ENCODE measurements around the gene ZNF500. TPM values are rescaled to one million over a fixed set of nuclear protein-coding genes. Genes with fewer than 3 reads are reported as not detected.
A peak's percentile ranks its signal among the peaks of the same experiment; 100 is the strongest.

ZNF500 gene
- total and polyA plus RNA-seq, 8 donors: 0.45 to 19.3 (median 4.5) TPM

DNA sequence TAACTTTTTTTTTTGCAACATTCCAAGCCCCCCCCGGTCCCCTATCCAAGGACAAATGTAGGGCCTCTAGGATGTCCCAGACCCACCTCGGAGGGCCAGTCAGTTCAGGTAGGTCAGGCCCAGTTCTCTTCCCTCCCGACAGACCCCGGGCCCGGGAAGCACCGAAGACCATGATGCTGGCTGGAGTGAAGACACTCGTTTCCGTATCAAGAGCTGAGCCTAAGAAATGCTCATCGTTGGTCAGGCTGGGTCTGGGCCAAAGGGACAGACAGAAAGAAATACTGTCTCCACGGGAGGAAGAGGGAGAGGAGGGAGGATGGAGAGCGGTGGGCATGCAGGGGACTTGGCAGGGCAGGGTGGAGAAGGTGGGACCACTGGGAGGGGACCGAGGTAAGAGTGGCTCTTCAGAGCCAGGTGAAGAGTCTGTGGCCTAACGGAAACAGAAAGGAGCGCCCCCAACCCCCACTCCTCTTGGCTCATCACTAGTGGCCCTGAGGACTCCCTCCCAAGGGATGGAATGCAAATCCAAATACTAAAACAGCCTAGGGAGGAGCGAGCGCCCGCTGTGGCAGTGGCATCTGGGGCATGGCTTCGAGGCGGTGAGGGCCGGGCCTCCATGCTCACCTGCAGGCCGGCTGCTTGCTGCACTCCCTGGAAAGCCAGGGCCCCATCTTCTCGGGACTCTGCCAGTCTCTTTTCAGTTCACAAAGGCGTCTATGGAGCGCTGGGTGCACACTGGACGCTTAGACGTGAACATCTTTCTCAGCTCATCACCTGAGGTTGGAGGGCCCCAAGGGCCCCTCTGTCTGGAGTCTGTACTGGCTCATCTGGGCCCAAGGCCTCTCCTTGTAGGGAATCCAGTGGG is 37.2 kb upstream of the ZNF500 start:
- peak overlapping the region in 3 of 5 donors; percentile 35 to 94 (median 44) for H3K27ac ChIP-seq
- peaks cover 33 to 64% (median 59%) of the 10 kb centered on the region in 4 donors for H3K36me3 ChIP-seq
- 76 to 86% (median 78%) methylated on average over 22 to 26 of the region's 26 CpGs for WGBS, 5 donors
- intact Hi-C loops (cut with DNase I; ENCODE audit: low total_unique reads): no loop called here
- TF ChIP-seq, protein P1, sequence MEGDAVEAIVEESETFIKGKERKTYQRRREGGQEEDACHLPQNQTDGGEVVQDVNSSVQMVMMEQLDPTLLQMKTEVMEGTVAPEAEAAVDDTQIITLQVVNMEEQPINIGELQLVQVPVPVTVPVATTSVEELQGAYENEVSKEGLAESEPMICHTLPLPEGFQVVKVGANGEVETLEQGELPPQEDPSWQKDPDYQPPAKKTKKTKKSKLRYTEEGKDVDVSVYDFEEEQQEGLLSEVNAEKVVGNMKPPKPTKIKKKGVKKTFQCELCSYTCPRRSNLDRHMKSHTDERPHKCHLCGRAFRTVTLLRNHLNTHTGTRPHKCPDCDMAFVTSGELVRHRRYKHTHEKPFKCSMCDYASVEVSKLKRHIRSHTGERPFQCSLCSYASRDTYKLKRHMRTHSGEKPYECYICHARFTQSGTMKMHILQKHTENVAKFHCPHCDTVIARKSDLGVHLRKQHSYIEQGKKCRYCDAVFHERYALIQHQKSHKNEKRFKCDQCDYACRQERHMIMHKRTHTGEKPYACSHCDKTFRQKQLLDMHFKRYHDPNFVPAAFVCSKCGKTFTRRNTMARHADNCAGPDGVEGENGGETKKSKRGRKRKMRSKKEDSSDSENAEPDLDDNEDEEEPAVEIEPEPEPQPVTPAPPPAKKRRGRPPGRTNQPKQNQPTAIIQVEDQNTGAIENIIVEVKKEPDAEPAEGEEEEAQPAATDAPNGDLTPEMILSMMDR (IDR thresholded peaks at IDR 0.05): no peak
- TF ChIP-seq POLR2A (IDR thresholded peaks at IDR 0.05) (no peak), EP300 (IDR thresholded peaks at IDR 0.05) (no peak), POLR2AphosphoS5 (IDR thresholded peaks at IDR 0.05) (no peak)
- no peak overlapping the region for H3K4me3 ChIP-seq
- H3K9me3 ChIP-seq: no peaks in the 10 kb centered on the region
- H3K27me3 ChIP-seq: no peaks in the 10 kb centered on the region
- DNase-seq: no peak
- peaks cover 33 to 54% (median 45%) of the 10 kb centered on the region in 4 donors for H3K4me1 ChIP-seq

DNA sequence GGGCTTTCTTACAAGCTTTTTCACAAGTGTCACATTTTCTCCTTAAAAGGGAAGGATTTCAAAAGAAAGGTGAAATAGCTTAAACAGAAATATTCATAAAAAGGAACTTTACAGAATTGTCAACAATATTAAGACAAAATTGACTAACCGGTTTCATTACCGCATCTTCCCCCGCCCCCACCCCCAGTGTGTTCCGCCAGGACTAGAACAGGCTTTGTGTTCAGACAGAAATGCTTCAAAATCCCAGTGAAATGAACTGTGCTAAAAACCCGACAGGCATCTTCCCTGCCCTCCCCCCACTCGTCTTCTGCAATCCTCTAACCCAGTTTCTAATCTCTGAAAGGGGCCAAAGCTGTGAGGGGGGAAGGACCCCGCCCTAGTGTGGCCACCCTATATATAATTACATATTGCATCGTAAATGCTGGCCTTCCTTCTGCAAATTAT is 36.5 kb upstream of the ZNF500 start:
- 38 to 46% (median 41%) methylated on average over 8 of the region's 8 CpGs for WGBS, 5 donors
- intact Hi-C loops (cut with DNase I; ENCODE audit: low total_unique reads): no loop called here
- H3K27me3 ChIP-seq: no peaks in the 10 kb centered on the region
- no peak for DNase-seq
- H3K27ac ChIP-seq: peak overlapping the region in 4 of 5 donors; percentile 86 to 94 (median 92)
- TF ChIP-seq, protein P1 (IDR thresholded peaks at IDR 0.05): no peak
- no peak for TF ChIP-seq POLR2AphosphoS5 (IDR thresholded peaks at IDR 0.05)
- TF ChIP-seq EP300 (IDR thresholded peaks at IDR 0.05): no peak
- TF ChIP-seq POLR2A (IDR thresholded peaks at IDR 0.05): no peak
- H3K4me3 ChIP-seq: peak overlapping the region; percentile 69 to 96 (median 90)
- no peaks in the 10 kb centered on the region for H3K9me3 ChIP-seq
- peaks cover 33 to 54% (median 45%) of the 10 kb centered on the region in 4 donors for H3K4me1 ChIP-seq
- H3K36me3 ChIP-seq: peaks cover 26 to 64% (median 56%) of the 10 kb centered on the region in 4 donors

DNA sequence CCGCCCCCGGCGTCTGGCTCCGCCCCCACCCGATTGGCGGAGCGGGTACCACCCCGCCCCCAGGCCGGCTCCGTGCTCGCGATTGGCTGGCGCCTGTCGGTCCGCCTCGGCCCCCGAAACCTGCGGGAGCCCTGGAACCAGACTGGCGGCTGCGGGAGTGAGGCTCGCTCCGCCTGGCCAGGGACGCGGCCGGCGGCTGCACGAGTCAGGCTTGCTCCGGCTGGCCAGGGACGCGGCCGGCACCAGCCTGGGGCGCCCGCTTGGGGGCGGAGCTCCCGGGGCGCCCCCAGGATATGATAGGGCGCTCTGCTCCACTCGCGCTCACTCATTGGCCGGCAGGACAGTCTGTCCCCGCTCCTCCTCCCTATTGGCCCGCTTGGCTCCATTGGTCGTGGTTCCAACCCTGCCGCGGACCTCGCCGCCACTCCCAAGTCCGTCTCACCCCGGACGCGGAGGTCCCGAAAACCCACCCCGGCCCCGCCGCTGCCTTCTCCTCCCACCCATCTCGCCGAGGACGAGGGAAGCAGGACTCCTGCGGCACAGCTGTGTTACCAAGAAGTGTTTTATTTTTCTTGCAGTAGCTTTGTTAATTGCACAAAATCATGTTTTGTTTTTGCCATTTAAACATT is 35.8 kb upstream of the ZNF500 start:
- Histone ChIP-seq H3K4me3 (peak overlapping the region; percentile 69 to 96 (median 90)), H3K36me3 (peaks cover 21 to 64% (median 56%) of the 10 kb centered on the region in 4 donors), H3K4me1 (peaks cover 33 to 54% (median 45%) of the 10 kb centered on the region in 4 donors), H3K27ac (peak overlapping the region; percentile 86 to 96 (median 93)), H3K9me3 (no peaks in the 10 kb centered on the region), H3K27me3 (no peaks in the 10 kb centered on the region)
- peak; percentile 93 to 97 for DNase-seq
- 0 to 1% (median 0%) methylated on average over 19 to 59 of the region's 59 CpGs for WGBS, 5 donors
- TF ChIP-seq EP300 (IDR thresholded peaks at IDR 0.05) (no peak), POLR2AphosphoS5 (IDR thresholded peaks at IDR 0.05) (peak in 2 of 3 donors; percentile 65 to 68), POLR2A (IDR thresholded peaks at IDR 0.05) (no peak)
- TF ChIP-seq, protein P1 (IDR thresholded peaks at IDR 0.05): peak in 4 of 7 experiments; percentile 14 to 64 (median 30)
- intact Hi-C loops (cut with DNase I; ENCODE audit: low total_unique reads): no loop called here

DNA sequence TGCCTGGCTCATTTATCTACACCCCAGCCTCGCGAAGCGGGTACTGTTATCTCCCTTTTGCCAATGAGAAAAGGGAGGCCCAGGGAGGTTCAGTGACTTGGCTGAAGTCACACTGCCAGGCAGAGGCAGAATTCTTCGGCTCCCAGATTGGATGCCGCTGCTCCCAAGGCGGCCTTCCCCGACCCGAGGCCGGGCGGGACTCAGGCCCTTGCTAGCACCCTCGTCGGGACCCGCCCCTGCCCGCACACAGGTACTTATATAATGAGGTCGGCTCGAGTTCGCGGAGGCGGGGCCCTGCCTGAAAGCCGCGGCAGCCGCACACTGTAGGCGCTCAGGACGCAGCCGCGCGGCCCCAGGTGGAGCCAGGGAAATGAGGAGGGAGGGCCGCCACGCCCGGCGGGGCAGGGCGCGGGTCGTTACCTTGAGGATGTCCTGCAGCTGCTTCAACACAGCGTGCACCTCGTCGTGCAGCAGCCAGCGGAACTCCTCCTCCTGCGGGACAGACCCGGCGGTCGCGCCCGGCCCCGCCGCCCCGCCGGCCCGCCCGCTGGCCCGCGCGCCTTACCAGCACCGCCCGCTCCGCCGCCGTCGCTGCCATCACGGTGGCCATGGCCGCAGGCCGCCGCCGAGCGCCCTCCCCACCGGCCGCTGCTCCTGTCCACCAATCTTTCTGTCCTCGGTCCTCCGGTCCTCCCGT is 35.1 kb upstream of the ZNF500 start, which contains the start of gene ROGDI:
Gene ROGDI (minus strand): TSS at position 672 of the 697 bp plus-strand sequence. CDS start 62 bp downstream, at position 610.
- DNase-seq: peak; percentile 95 to 96
- Histone ChIP-seq H3K4me1 (peaks cover 37 to 57% (median 45%) of the 10 kb centered on the region in 4 donors), H3K9me3 (no peaks in the 10 kb centered on the region), H3K27ac (peak within 1 kb of the TSS; percentile 86 to 96 (median 93)), H3K4me3 (peak within 1 kb of the TSS; percentile 69 to 96 (median 90)), H3K36me3 (peaks cover 19 to 64% (median 56%) of the 10 kb centered on the region in 4 donors), H3K27me3 (no peaks in the 10 kb centered on the region)
- intact Hi-C loops (cut with DNase I; ENCODE audit: low total_unique reads): no loop called here
- TF ChIP-seq EP300 (IDR thresholded peaks at IDR 0.05) (no peak), POLR2AphosphoS5 (IDR thresholded peaks at IDR 0.05) (peak in 2 of 3 donors; percentile 61 to 82), POLR2A (IDR thresholded peaks at IDR 0.05) (peak in 2 of 4 donors; percentile 14 to 26)
- TF ChIP-seq, protein P1 (IDR thresholded peaks at IDR 0.05): no peak
- WGBS, 5 donors: 0 to 1% (median 1%) methylated on average over 12 to 70 of the region's 70 CpGs

Measured in stomach (tissue), 9 donors.